Measurements from ENCODE around the gene LINC01488.
A peak's percentile ranks its signal among the peaks of the same experiment; 100 is the strongest.

The LINC01488 gene

GRCh38 chr11:69448471-69449284, 32.8 kb upstream of the LINC01488 start:
- H3K9me3 ChIP-seq (replicated peaks; ENCODE audit: low read length): no peaks in the 10 kb centered on the region
- H3K36me3 ChIP-seq (ENCODE audit: insufficient read depth, low read length): no peaks in the 10 kb centered on the region
- peaks cover 45% of the 10 kb centered on the region for H3K4me1 ChIP-seq (ENCODE audit: control insufficient read depth, insufficient read depth, low read length)
- H3K9ac ChIP-seq (ENCODE audit: low read depth, low read length): no peak overlapping the region
- no peak overlapping the region for H3K4me3 ChIP-seq (ENCODE audit: low read length)
- H3K27me3 ChIP-seq (ENCODE audit: control insufficient read depth, insufficient read depth, low read length): no peaks in the 10 kb centered on the region
- no peak overlapping the region for H3K4me2 ChIP-seq (ENCODE audit: low read length)

- Histone ChIP-seq H3K4me2 (ENCODE audit: low read length) (peak overlapping the region; percentile 25), H3K36me3 (ENCODE audit: insufficient read depth, low read length) (no peaks in the 10 kb centered on the region), H3K4me3 (ENCODE audit: low read length) (no peak overlapping the region), H3K9me3 (replicated peaks; ENCODE audit: low read length) (no peaks in the 10 kb centered on the region), H3K27me3 (ENCODE audit: control insufficient read depth, insufficient read depth, low read length) (no peaks in the 10 kb centered on the region), H3K4me1 (ENCODE audit: control insufficient read depth, insufficient read depth, low read length) (peaks cover 36% of the 10 kb centered on the region), H3K9ac (ENCODE audit: low read depth, low read length) (no peak overlapping the region)
Measured at GRCh38 chr11:69449320-69450063, 32.0 kb upstream of the LINC01488 start.

GRCh38 chr11:69450064-69450856, 31.2 kb upstream of the LINC01488 start:
- Histone ChIP-seq H3K4me1 (ENCODE audit: control insufficient read depth, insufficient read depth, low read length) (peaks cover 29% of the 10 kb centered on the region), H3K36me3 (ENCODE audit: insufficient read depth, low read length) (no peaks in the 10 kb centered on the region), H3K9me3 (replicated peaks; ENCODE audit: low read length) (no peaks in the 10 kb centered on the region), H3K27me3 (ENCODE audit: control insufficient read depth, insufficient read depth, low read length) (no peaks in the 10 kb centered on the region), H3K4me3 (ENCODE audit: low read length) (no peak overlapping the region), H3K4me2 (ENCODE audit: low read length) (peak overlapping the region; percentile 25), H3K9ac (ENCODE audit: low read depth, low read length) (no peak overlapping the region)

- no peaks in the 10 kb centered on the region for H3K36me3 ChIP-seq (ENCODE audit: insufficient read depth, low read length)
- H3K4me3 ChIP-seq (ENCODE audit: low read length): no peak overlapping the region
- peaks cover 27% of the 10 kb centered on the region for H3K4me1 ChIP-seq (ENCODE audit: control insufficient read depth, insufficient read depth, low read length)
- no peaks in the 10 kb centered on the region for H3K27me3 ChIP-seq (ENCODE audit: control insufficient read depth, insufficient read depth, low read length)
- H3K4me2 ChIP-seq (ENCODE audit: low read length): no peak overlapping the region
- H3K9ac ChIP-seq (ENCODE audit: low read depth, low read length): no peak overlapping the region
- no peaks in the 10 kb centered on the region for H3K9me3 ChIP-seq (replicated peaks; ENCODE audit: low read length)
Measured at GRCh38 chr11:69450857-69451220, 30.6 kb upstream of the LINC01488 start.

GRCh38 chr11:69451289-69451688, 30.2 kb upstream of the LINC01488 start:
- no peaks in the 10 kb centered on the region for H3K9me3 ChIP-seq (replicated peaks; ENCODE audit: low read length)
- no peak overlapping the region for H3K4me3 ChIP-seq (ENCODE audit: low read length)
- no peaks in the 10 kb centered on the region for H3K36me3 ChIP-seq (ENCODE audit: insufficient read depth, low read length)
- H3K27me3 ChIP-seq (ENCODE audit: control insufficient read depth, insufficient read depth, low read length): no peaks in the 10 kb centered on the region
- H3K9ac ChIP-seq (ENCODE audit: low read depth, low read length): no peak overlapping the region
- H3K4me2 ChIP-seq (ENCODE audit: low read length): no peak overlapping the region
- H3K4me1 ChIP-seq (ENCODE audit: control insufficient read depth, insufficient read depth, low read length): peaks cover 26% of the 10 kb centered on the region

DNA sequence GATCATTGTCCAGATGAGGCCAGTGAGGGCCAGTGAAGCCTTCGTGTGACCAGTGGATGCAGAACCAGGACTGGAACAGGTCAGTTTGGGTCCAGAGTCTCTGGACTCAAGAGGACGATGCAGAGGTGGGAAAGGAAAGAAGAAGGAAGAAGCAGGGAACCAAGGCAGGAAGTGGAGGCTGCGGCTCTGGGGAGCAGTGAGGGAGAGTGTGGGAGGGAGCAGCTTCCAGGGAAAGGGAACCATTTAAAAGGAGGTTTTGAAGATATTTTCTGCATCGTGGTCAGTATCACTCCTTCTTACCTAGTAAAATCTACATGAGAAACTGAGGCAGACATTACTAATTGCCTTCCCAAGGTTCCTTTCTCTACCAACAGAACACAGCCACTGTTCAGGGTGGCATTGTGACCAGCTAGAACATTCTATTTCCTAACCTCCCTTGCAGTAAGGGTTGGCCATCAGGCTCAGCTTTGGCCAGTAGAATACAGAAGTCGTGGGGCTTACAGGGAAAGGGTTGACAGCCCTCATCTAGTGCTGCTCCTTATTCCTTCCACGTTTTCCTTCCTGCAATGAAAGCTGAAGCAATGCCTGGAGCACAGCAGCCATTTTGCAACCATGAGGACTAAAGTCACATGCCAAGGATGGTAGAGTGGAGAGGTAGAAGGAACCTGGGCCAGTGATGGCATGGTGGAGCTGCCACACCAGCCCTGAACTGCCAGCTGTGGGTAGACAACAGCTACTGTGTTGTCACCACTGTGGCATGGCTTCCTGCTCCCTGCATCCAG, 29.1 kb upstream of the LINC01488 start:
- Histone ChIP-seq H3K4me1 (ENCODE audit: control insufficient read depth, insufficient read depth, low read length) (peaks cover 20% of the 10 kb centered on the region), H3K9me3 (replicated peaks; ENCODE audit: low read length) (no peaks in the 10 kb centered on the region), H3K27me3 (ENCODE audit: control insufficient read depth, insufficient read depth, low read length) (no peaks in the 10 kb centered on the region), H3K4me3 (ENCODE audit: low read length) (no peak overlapping the region), H3K9ac (ENCODE audit: low read depth, low read length) (no peak overlapping the region), H3K36me3 (ENCODE audit: insufficient read depth, low read length) (no peaks in the 10 kb centered on the region), H3K4me2 (ENCODE audit: low read length) (no peak overlapping the region)

DNA sequence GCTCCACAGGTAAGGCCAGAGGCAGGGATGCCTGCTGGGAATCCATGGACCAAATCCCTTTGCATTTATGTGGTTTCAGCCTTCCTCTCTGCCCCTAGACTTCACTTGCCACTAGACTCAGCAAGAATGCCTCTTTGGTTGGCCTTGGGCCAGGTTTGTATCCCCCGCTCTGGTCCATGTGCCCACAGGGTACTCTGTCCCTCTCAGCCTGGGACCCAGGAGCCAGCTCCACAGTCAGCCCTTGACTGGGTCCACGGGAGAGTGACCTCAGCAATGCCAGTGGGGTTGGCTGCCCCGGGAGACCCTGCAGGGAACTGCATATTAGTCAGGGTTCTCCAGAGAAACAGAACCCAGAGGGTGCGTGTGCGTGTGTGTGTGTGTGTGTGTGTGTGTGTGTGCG, 28.3 kb upstream of the LINC01488 start:
- Histone ChIP-seq H3K9ac (ENCODE audit: low read depth, low read length) (no peak overlapping the region), H3K36me3 (ENCODE audit: insufficient read depth, low read length) (no peaks in the 10 kb centered on the region), H3K4me3 (ENCODE audit: low read length) (no peak overlapping the region), H3K4me2 (ENCODE audit: low read length) (no peak overlapping the region), H3K4me1 (ENCODE audit: control insufficient read depth, insufficient read depth, low read length) (peaks cover 14% of the 10 kb centered on the region), H3K9me3 (replicated peaks; ENCODE audit: low read length) (no peaks in the 10 kb centered on the region), H3K27me3 (ENCODE audit: control insufficient read depth, insufficient read depth, low read length) (no peaks in the 10 kb centered on the region)

- H3K27me3 ChIP-seq (ENCODE audit: control insufficient read depth, insufficient read depth, low read length): no peaks in the 10 kb centered on the region
- H3K9me3 ChIP-seq (replicated peaks; ENCODE audit: low read length): no peaks in the 10 kb centered on the region
- H3K36me3 ChIP-seq (ENCODE audit: insufficient read depth, low read length): no peaks in the 10 kb centered on the region
- no peak overlapping the region for H3K9ac ChIP-seq (ENCODE audit: low read depth, low read length)
- peaks cover 12% of the 10 kb centered on the region for H3K4me1 ChIP-seq (ENCODE audit: control insufficient read depth, insufficient read depth, low read length)
- no peak overlapping the region for H3K4me3 ChIP-seq (ENCODE audit: low read length)
- no peak overlapping the region for H3K4me2 ChIP-seq (ENCODE audit: low read length)
Measured at GRCh38 chr11:69454018-69454417, 27.4 kb upstream of the LINC01488 start.

DNA sequence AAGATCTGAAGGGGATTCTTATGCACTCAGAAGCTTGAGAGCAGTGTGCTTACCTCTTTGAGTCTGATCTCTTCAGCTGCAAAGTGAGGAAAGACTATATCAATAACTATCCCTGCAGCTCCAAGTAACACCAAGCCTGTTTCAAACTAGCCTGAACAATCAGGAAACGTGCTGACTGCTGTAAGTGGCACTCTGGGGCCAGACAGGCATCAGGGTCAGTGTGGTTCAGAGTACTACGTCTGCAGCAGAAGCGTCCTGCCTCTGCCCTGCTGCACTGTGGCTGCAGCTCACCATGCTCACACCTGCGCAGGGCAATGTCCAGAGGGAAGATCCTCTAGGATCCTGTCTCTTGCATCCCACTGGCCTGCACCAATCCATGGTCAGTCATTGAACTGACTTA, 25.5 kb upstream of the LINC01488 start:
- peaks cover 4% of the 10 kb centered on the region for H3K9me3 ChIP-seq (replicated peaks; ENCODE audit: low read length)
- H3K9ac ChIP-seq (ENCODE audit: low read depth, low read length): no peak overlapping the region
- H3K27me3 ChIP-seq (ENCODE audit: control insufficient read depth, insufficient read depth, low read length): no peaks in the 10 kb centered on the region
- no peaks in the 10 kb centered on the region for H3K36me3 ChIP-seq (ENCODE audit: insufficient read depth, low read length)
- no peak overlapping the region for H3K4me2 ChIP-seq (ENCODE audit: low read length)
- H3K4me1 ChIP-seq (ENCODE audit: control insufficient read depth, insufficient read depth, low read length): peaks cover 7% of the 10 kb centered on the region
- H3K4me3 ChIP-seq (ENCODE audit: low read length): no peak overlapping the region

- Histone ChIP-seq H3K4me3 (ENCODE audit: low read length) (no peak overlapping the region), H3K9ac (ENCODE audit: low read depth, low read length) (no peak overlapping the region), H3K4me2 (ENCODE audit: low read length) (no peak overlapping the region), H3K9me3 (replicated peaks; ENCODE audit: low read length) (peaks cover 12% of the 10 kb centered on the region), H3K27me3 (ENCODE audit: control insufficient read depth, insufficient read depth, low read length) (no peaks in the 10 kb centered on the region), H3K36me3 (ENCODE audit: insufficient read depth, low read length) (no peaks in the 10 kb centered on the region), H3K4me1 (ENCODE audit: control insufficient read depth, insufficient read depth, low read length) (peaks cover 7% of the 10 kb centered on the region)
Measured at GRCh38 chr11:69456712-69457111, 24.8 kb upstream of the LINC01488 start.
